Mammary epithelial cell (primary cell): ENCODE data around the gene IGF2.

Experiments
- EZH2 ChIP-seq: IDR thresholded peaks from 2 replicates; pipeline ENCODE4 v1.6.1; 2012; ENCODE audit warnings: low read length, inconsistent platforms, borderline replicate concordance
- TF ChIP-seq, protein P1 (sequence below), 2 donors: IDR thresholded peaks in 1 of 2; conservative IDR thresholded peaks in 1 of 2; 2 replicates each; pipeline ENCODE4 v1.5.1; 2011 to 2012; ENCODE audit warnings: inconsistent platforms in 2 of 2, low read length in 2 of 2, mild to moderate bottlenecking in 2 of 2, control low read depth in 1 of 2, low read depth in 1 of 2; ENCODE audit not compliant: insufficient read depth in 1 of 2; ENCODE audit errors: extremely low read depth in 1 of 2

DNA sequence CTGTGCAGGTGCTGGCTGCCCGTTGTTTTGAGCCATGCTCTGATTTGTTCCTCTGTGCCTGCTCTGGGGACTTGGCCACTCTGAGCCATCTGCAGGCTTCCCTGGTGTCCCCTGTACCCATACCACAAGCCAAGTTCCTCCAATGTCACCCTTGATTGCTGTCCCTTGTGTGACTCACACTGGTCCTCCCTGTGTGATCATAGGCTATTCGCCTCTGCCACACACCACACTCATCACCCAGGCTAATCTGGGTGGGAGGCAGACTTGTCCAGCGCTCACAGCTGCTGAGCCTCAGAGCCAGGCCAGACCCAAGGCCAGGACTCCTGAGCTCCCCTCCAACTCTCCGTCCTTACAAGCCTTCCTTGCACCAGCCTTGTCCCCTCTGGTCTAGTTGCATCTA is 31.7 kb downstream of the IGF2 start:
- TF ChIP-seq, protein P1, sequence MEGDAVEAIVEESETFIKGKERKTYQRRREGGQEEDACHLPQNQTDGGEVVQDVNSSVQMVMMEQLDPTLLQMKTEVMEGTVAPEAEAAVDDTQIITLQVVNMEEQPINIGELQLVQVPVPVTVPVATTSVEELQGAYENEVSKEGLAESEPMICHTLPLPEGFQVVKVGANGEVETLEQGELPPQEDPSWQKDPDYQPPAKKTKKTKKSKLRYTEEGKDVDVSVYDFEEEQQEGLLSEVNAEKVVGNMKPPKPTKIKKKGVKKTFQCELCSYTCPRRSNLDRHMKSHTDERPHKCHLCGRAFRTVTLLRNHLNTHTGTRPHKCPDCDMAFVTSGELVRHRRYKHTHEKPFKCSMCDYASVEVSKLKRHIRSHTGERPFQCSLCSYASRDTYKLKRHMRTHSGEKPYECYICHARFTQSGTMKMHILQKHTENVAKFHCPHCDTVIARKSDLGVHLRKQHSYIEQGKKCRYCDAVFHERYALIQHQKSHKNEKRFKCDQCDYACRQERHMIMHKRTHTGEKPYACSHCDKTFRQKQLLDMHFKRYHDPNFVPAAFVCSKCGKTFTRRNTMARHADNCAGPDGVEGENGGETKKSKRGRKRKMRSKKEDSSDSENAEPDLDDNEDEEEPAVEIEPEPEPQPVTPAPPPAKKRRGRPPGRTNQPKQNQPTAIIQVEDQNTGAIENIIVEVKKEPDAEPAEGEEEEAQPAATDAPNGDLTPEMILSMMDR (conservative IDR thresholded peaks at IDR 0.05 in 1 of 2, IDR thresholded peaks at IDR 0.05 in 1 of 2; ENCODE audit: extremely low read depth in 1 of 2, insufficient read depth in 1 of 2, low read depth in 1 of 2, low read length in 2 of 2) = no peak
- no peak for TF ChIP-seq EZH2
